Stimulated activated CD8-positive, alpha-beta memory T cell treated with anti-CD3 and anti-CD28 coated beads, Interleukin-12 subunit alpha, Interleukin-12 subunit beta, amount 100 ng/mL, for 1 hour (primary cell): ENCODE data around the gene LCN10.
A peak's percentile ranks its signal among the peaks of the same experiment; 100 is the strongest.
"Not testable (repeated sequence)": the region's sequence is repeated elsewhere in the genome, so short reads cannot be mapped to it uniquely, and the experiment has no call there.

Source experiments
- DNase-seq: peaks from one replicate; pipeline ENCODE4 v3.0.0-alpha.2; 2020; ENCODE audit warnings: low read depth

Gene LCN10

GRCh38 chr9:136742591-136743391 is at the start of gene LCN10:
TSS of gene LCN10 (minus strand) at chr9:136742940. CDS start at chr9:136742903, 37 bp downstream.
- DNase-seq = no peak

DNA sequence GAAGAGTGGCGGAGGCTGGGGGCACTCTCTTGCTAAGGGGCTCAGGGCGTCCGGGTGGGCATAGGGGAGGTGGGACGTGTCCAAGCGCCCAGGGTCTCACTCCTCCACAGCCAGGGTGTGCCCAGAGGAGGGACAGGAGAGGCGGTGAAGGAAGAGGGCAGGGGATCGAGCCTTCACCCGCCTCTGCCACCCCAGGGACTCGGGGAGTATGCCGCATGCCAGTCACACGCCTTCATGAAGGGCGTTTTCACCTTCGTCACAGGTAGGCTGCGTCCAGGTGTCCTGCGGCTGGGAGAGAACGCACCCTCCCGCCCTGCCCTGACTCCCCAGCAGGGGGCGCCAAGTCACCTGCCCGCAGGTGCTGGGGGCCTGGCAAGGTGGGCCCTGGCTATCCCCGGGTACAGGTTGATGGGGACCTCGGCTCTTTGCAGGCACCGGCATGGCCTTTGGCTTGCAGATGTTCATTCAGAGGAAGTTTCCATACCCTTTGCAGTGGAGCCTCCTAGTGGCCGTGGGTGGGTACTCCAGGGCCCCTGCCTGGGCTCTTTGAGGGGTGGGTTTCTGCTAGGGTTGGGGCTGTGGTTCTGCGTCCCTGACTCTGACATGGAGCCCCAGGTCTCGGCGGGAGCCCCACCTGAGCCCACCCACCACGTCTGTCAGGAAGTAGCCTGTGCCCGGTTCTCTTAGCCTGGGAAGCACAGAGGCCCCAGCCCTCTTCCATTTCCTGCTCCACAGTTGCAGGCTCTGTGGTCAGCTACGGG is 49.0 kb upstream of the LCN10 start:
- peak; percentile 35 for DNase-seq

DNA sequence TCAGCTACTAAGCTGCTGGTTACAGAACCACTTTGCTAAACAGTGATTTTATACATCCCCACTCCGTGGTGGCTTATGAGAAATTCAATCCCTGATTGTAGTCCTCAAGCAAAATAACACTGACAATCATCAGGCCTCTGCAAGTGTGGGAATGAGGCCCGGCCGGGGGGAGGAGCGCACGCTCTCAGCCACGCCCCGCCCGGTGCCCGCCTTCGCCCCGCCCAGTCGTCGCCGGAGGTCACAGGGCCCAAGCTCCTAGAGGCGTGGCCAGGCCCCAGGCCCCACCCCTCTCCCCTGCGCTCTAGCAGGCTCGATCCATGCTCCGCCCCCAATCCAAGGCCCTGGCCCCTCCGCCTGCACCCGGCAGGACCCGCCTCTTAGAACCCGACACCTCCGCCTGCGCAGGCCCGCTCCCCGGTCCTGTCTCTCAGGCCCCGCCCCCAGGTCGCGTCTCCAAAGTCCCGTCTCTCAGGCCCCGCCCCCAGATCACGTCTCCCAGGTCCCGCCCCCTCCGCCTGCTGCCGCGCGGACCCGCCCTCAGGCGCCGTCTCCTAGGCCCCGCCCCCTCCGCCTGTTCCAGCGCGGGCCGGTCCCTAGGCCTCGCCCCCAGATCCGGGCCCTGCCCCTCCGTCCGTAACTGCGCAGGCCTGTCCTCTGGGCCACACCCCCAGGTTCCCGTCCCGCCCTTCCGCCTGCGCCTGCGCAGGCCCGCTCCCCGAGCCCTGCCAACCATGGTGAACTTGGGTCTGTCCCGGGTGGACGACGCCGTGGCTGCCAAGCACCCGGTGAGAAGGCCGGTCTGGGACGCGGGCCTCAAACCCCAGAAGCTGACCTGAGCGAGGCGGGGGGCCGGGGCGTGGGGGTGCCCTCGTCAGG is 48.1 kb upstream of the LCN10 start, which contains the start of gene TMEM141:
TMEM141 (plus strand) TSS at position 705 of the 876 bp plus-strand sequence; CDS start at position 732, 27 bp downstream.
- peak; percentile 99 for DNase-seq

DNA sequence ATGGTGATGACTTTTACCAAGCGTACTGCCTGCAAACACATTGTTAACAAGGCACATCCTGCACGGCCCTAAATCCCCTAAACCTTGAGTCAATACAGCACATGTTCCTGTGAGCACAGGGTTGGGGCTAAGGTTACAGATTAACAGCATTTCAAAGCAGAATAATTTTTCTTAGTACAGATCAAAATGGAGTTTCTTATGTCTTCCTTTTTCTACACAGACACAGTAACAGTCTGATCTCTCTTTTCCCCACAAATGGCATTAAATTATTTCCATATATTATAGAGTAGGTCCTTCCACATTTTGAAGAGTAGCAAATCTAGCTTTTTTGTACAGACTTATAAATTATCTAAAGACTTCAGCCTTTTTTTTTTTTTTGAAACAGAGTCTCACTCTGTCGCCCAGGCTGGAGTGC is 46.8 kb upstream of the LCN10 start:
- no peak for DNase-seq

GRCh38 chr9:136788644-136789522 is 46.1 kb upstream of the LCN10 start:
- not testable (repeated sequence) for DNase-seq

GRCh38 chr9:136787690-136788400 is 45.1 kb upstream of the LCN10 start:
- peak; percentile 58 for DNase-seq

- DNase-seq = not testable (repeated sequence)
These were observed 44.2 kb upstream of the LCN10 start for GRCh38 chr9:136786983-136787382.

DNA sequence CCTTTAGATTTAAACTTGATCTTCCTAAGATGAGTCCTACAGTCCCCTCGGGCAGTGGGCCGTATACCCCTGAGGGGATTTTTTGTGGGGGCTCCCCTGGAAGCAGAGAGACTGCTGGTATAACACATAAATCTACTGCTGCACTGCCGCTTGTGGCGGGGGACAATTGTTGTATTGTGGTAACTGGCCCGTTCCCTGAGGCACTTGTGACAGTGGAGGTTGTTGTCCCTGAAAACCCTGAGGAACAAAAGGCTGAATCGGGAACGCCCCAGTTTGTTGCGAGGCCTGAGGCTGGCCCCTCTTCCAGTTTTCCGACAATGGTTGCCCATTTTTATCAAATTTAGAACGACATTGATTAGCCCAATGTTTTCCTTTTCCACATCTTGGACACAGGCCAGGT is 43.7 kb upstream of the LCN10 start:
- no peak for DNase-seq

DNA sequence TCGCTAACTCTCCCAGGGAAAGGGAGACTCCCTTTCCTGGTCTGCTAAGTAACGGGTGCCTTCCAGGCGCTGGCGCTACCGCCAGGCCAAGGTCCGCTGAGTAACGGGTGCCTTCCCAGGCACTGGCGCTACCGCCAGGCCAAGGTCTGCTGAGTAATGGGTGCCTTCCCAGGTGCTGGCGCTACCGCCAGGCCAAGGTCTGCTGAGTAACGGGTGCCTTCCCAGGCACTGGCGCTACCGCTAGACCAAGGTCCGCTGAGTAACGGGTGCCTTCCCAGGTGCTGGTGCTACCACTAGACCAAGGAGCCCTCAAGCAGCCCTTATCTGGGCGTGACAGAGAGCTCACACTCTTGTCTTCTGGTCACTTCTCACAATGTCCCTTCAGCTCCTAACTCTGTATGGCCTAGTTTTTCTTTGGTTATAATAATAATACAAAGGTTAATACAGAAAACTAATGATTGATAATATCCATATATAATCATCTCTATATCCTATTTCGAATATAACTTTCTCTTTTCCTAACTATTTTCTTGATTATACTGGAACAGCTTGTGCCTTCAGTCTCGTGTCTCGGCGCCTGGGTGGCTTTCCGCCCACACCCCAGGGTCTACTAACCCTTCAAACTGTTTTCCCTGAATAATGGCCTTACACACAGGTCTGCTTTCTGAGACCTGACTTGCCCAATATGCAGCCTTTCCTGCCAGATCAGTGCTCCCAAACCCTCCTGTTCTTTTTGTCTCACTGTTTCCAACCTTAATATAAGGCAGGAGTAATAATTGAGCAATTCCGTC is 43.0 kb upstream of the LCN10 start:
- not testable (repeated sequence) for DNase-seq

DNA sequence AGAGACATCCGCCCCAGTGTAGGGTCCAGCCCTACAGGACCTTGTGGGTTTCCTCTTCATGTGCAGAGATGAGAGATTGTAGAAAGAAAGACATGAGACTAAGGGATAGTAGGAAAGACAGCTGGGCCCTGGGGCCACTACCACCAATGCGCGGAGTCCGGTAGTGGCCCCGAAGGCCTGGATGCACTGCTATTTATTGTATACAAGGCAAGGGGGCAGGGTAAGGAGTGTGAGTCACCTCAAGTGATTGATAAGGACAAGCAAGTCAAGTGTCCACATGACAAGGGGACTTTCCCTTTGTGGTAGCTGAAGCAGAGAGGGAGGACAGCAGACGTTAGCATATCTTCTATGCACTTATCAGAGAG is 42.2 kb upstream of the LCN10 start:
- no peak for DNase-seq

- DNase-seq = no peak
These were observed 41.7 kb upstream of the LCN10 start for GRCh38 chr9:136784249-136784996.

GRCh38 chr9:136782452-136782851 is 39.7 kb upstream of the LCN10 start:
- no peak for DNase-seq

GRCh38 chr9:136779808-136780207 is 37.1 kb upstream of the LCN10 start:
- no peak for DNase-seq

DNA sequence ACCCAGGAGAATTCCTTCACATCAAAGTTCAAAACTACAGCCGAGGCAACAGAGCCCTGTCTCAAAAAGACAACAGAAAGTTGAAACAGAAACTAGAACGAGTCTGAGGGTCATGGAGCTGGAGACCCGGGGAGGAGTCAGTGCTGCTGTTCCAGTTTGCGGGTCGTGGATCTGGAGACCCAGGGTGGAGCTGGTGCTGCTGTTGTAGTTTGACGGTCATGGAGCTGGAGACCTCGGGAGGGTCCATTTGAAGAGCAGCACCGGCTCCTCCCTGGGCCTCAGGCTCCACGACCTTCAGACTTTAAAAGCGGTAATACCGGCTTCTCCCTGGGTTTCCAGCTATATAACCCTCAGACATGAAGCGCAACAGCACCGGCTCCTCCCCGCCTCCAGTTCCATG is 34.6 kb upstream of the LCN10 start:
- no peak for DNase-seq

DNA sequence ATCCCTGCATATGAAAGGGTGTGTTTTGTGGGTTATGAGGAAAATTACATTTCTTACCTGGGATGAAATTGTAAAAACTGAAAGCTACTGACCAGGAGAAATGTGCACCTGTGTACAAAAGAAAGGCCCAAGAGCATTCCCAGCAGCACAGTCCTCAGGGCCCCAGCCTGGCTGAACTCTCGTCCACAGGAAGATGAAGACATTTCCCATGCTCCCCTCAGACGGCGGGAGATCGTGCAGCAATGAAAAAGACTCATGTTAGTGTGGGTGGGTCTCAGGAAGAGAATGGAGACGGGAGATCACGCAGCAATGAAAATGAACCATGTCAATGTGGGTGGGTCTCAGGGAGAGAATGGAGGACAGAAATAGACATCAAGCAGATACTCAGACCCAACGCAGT is 34.2 kb upstream of the LCN10 start:
- no peak for DNase-seq

DNA sequence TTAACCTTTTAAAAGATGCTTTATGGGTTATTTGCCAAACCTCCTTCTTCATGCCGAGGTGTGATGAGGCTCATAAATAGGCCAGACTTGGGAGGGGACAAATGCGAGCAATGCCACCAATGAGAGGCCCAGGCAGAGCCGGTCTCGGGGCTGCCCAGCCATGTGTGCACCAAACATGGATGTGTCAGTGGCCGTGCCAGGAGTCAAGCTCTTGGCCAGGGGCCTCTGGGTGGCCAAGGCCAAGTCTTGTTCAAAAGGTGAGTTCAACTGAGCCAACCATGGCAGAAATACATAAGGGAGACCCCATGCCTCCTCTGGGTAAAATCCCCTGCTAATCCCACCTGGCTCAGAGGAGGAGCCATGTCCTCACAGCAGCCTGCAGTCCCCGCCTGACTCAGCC is 32.5 kb upstream of the LCN10 start:
- DNase-seq = no peak

GRCh38 chr9:136774416-136775045 is 31.8 kb upstream of the LCN10 start:
- DNase-seq = no peak

GRCh38 chr9:136773386-136774044 is 30.8 kb upstream of the LCN10 start:
- DNase-seq = no peak
